Neural crest cell (in vitro differentiated cells): Measurements from ENCODE around the gene BPTF. TPM values are rescaled to one million over a fixed set of nuclear protein-coding genes. Genes with fewer than 3 reads are reported as not detected.

ENCODE experiments used
- DNase-seq: peaks from one replicate; pipeline ENCODE4 v3.0.0; 2021; ENCODE audit warnings: low read depth, mixed read lengths, low spot score
- H3K27ac Mint-ChIP-seq: one replicate; pipeline ENCODE4 v1.8.0; 2021; ENCODE audit warnings: mild to moderate bottlenecking, mixed read lengths; ENCODE audit not compliant: unreplicated experiment
- H3K27me3 Mint-ChIP-seq: 2 replicates; pipeline ENCODE4 v1.8.0; 2021; ENCODE audit warnings: low read depth, mild to moderate bottlenecking, mixed read lengths
- H3K36me3 Mint-ChIP-seq: 2 replicates; pipeline ENCODE4 v1.8.0; 2021; ENCODE audit warnings: low read depth, mild to moderate bottlenecking, mixed read lengths
- H3K4me1 Mint-ChIP-seq: 2 replicates; pipeline ENCODE4 v1.8.0; 2021; ENCODE audit warnings: mixed read lengths
- H3K4me3 Mint-ChIP-seq: one replicate; pipeline ENCODE4 v1.8.0; 2021; ENCODE audit warnings: mild to moderate bottlenecking, mixed read lengths
- H3K9me3 Mint-ChIP-seq: 2 replicates; pipeline ENCODE4 v1.8.0; 2021; ENCODE audit warnings: mixed read lengths
- total RNA-seq: library from RNA; stranded (reverse); gene quantifications from 2 replicates; pipeline ENCODE4 v1.2.1, GENCODE V29; 2021
- TF ChIP-seq, protein P1 (sequence below): fragments of 200-600 bp; sonication (generic); conservative IDR thresholded peaks from 2 replicates; pipeline ENCODE4 v1.5.0; 2021; ENCODE audit warnings: antibody characterized with exemption, mild to moderate bottlenecking

Gene BPTF
- total RNA-seq, 1 donor from 2014 or later, result 158 TPM

DNA sequence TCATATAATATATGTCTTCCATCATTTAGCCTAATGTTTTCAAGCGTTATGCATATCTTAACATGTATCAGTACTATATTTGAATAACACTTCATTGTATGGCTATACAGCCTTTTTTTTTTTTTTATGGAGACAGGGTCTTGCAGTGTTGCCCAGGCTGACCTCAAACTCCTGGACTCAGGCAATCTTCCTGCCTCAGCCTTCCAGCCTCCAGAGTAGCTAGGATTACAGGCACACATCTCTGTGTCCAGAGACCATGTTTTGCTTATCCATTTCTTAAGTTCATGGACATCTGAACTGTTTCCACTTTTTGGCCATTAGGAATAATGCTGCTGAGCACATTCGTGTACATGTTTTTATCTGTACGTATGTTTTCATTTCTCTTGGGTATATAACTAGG, 7.8 kb downstream of the BPTF start:
- DNase-seq, result no peak
- H3K27me3 Mint-ChIP-seq, result no peaks in the 10 kb centered on the region
- TF ChIP-seq, protein P1, sequence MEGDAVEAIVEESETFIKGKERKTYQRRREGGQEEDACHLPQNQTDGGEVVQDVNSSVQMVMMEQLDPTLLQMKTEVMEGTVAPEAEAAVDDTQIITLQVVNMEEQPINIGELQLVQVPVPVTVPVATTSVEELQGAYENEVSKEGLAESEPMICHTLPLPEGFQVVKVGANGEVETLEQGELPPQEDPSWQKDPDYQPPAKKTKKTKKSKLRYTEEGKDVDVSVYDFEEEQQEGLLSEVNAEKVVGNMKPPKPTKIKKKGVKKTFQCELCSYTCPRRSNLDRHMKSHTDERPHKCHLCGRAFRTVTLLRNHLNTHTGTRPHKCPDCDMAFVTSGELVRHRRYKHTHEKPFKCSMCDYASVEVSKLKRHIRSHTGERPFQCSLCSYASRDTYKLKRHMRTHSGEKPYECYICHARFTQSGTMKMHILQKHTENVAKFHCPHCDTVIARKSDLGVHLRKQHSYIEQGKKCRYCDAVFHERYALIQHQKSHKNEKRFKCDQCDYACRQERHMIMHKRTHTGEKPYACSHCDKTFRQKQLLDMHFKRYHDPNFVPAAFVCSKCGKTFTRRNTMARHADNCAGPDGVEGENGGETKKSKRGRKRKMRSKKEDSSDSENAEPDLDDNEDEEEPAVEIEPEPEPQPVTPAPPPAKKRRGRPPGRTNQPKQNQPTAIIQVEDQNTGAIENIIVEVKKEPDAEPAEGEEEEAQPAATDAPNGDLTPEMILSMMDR, result no peak
- H3K36me3 Mint-ChIP-seq, result peaks cover 2% of the 10 kb centered on the region
- H3K4me3 Mint-ChIP-seq, result no peak overlapping the region
- H3K27ac Mint-ChIP-seq, result no peak overlapping the region
- H3K9me3 Mint-ChIP-seq, result no peaks in the 10 kb centered on the region
- peaks cover 48% of the 10 kb centered on the region for H3K4me1 Mint-ChIP-seq

DNA sequence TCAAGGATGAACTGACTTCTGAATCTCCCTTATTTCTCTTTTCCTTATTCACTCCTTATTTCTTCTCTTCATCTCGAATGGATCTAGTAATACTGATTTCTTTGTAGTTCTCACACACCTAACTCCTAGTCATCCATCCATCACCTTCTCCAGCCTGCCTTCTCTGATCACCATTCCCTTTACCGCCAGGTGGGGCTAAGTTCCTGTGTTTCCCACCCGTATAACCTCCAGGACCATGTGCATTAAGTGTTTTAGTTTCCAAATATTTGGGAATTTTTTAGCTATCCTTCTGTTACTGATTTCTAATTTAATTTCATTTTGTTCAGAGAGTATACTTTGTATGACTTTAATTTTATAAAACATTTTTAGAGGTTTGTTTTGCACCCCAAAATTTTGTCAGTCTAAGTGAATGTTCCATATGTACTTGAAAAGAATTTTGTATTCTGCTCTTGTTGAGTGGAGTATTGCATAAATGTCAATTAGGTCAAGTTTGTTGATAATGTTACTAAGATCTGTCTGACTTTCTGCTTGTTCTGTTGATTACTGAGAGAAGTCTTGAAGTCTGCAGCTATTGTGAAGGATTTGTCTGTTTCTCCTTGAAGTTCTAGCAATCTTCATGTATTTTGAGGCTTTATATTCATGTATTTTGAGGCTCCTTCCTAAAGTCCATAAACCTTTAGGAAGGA, 8.8 kb downstream of the BPTF start:
- H3K27ac Mint-ChIP-seq, result no peak overlapping the region
- no peak for DNase-seq
- TF ChIP-seq, protein P1, result peak; percentile 35
- peaks cover 40% of the 10 kb centered on the region for H3K4me1 Mint-ChIP-seq
- H3K9me3 Mint-ChIP-seq, result no peaks in the 10 kb centered on the region
- H3K36me3 Mint-ChIP-seq, result peaks cover 2% of the 10 kb centered on the region
- no peak overlapping the region for H3K4me3 Mint-ChIP-seq
- no peaks in the 10 kb centered on the region for H3K27me3 Mint-ChIP-seq

DNA sequence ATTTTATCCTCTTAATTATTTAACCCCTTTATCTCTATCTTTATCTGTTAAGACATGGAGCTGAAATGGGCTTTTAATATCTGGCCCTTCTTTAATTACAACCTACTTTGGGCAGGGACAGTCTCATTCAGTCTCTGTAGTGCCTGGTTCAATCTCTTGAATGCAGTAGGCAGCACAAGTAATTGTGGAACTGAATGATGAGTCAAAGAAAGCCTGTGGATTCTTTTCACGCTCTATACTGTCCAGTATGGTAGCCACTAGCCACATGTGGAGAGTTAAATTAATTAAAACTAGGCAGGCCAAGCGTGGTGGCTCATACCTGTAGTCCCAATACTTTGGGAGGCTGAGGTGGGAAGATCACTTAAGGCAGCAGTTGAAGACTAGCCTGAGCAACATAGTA, 9.3 kb downstream of the BPTF start:
- peaks cover 37% of the 10 kb centered on the region for H3K4me1 Mint-ChIP-seq
- no peak for DNase-seq
- TF ChIP-seq, protein P1, result no peak
- H3K4me3 Mint-ChIP-seq, result no peak overlapping the region
- H3K36me3 Mint-ChIP-seq, result peaks cover 2% of the 10 kb centered on the region
- no peak overlapping the region for H3K27ac Mint-ChIP-seq
- no peaks in the 10 kb centered on the region for H3K9me3 Mint-ChIP-seq
- no peaks in the 10 kb centered on the region for H3K27me3 Mint-ChIP-seq

DNA sequence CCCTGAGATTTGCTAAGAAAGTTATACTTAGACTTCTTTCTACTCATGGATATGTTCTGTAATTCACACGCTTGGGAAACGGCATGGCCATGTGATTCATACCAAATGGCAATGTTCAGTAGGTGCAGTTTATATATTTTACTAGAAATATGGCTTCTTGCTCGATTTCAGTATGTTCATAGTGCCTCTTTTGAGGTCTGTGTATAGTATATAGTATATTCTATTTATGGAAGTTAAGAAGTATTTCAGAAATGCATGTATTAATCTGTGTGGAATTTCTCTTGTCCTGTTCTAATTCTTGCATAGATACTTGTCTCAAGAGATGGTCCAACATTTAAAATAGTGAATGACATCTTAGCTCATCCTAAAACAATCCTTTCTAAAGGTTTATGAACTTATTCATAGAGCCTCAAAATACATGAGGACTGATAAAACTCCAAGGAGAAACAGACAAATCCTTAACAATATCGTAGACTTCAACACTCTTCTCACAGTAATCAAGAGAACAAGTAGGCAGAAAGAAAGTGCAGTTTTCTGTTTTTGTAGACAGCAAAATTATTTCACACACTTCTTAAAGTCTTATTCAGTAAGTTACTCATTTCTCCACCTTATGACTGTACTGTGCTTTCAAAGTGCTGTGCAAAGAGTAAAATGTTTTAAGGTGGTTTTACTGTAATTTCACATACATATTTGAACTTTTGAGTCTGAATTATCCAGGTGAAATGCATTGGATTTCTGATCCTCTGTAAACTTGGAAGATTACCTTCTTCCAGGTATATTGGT, 11.1 kb downstream of the BPTF start:
- H3K27ac Mint-ChIP-seq, result no peak overlapping the region
- H3K9me3 Mint-ChIP-seq, result no peaks in the 10 kb centered on the region
- H3K36me3 Mint-ChIP-seq, result peaks cover 2% of the 10 kb centered on the region
- H3K4me1 Mint-ChIP-seq, result peaks cover 24% of the 10 kb centered on the region
- no peak for DNase-seq
- H3K4me3 Mint-ChIP-seq, result no peak overlapping the region
- no peaks in the 10 kb centered on the region for H3K27me3 Mint-ChIP-seq
- TF ChIP-seq, protein P1, result no peak

DNA sequence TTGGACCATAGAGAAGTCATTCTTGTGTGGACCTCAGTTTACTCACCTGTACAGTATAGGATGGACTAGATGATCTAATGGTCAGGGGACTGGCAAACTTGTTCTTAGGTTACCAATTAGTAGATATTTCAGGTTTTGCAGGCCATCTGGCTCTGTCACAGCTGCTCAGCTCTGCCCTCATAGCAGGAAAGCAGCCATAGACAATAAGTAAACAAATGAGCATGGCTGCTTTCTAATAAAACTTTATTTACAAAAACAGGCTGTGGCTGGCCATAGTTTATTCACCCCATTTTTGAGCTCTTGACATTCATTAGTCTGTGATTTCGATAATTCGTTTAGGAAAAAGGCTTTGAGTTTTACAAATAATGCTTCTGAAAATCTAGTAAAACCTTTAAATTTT, 12.7 kb downstream of the BPTF start:
- no peaks in the 10 kb centered on the region for H3K27me3 Mint-ChIP-seq
- no peaks in the 10 kb centered on the region for H3K9me3 Mint-ChIP-seq
- TF ChIP-seq, protein P1, result no peak
- DNase-seq, result no peak
- H3K4me1 Mint-ChIP-seq, result peaks cover 22% of the 10 kb centered on the region
- H3K27ac Mint-ChIP-seq, result no peak overlapping the region
- peaks cover 2% of the 10 kb centered on the region for H3K36me3 Mint-ChIP-seq
- H3K4me3 Mint-ChIP-seq, result no peak overlapping the region
